Transverse colon (tissue), 4 donors: ENCODE data around the gene CDCA7. TPM values are rescaled to one million over a fixed set of nuclear protein-coding genes. Genes with fewer than 3 reads are reported as not detected.

Experiments
- DNase-seq: peaks from one replicate; pipeline ENCODE4 v3.0.0-alpha.2; 2019
- H3K27ac ChIP-seq, 4 donors: fragments of 200-600 bp; sonication (generic); 2 replicates each; pipeline ENCODE4 v1.5.1; 2016 to 2018; ENCODE audit warnings: inconsistent platforms in 4 of 4
- H3K27me3 ChIP-seq: fragments of 200-600 bp; sonication (generic); 2 replicates; pipeline ENCODE4 v1.5.1; 2017; ENCODE audit warnings: inconsistent platforms
- H3K36me3 ChIP-seq, 4 donors: fragments of 200-600 bp; sonication (generic); 2 replicates each; pipeline ENCODE4 v1.5.1; 2017 to 2019; ENCODE audit warnings: inconsistent platforms in 4 of 4
- H3K4me1 ChIP-seq, 4 donors: fragments of 200-600 bp; sonication (generic); 2 replicates each; pipeline ENCODE4 v1.5.1; 2017 to 2020; ENCODE audit warnings: inconsistent platforms in 4 of 4
- H3K4me3 ChIP-seq, 4 donors: fragments of 200-600 bp; sonication (generic); 1 replicate in 1 of 4; 2 replicates in 3 of 4; pipeline versions ENCODE4 v1.5.1 to v1.6.1; 2017 to 2019; ENCODE audit warnings: inconsistent platforms in 4 of 4
- H3K9me3 ChIP-seq, 2 donors: fragments of 200-600 bp; sonication (generic); 2 replicates each; pipeline ENCODE4 v1.5.1; 2017 to 2019; ENCODE audit warnings: inconsistent platforms in 2 of 2
- EP300 ChIP-seq: sonication (generic); formaldehyde crosslinking; IDR thresholded peaks from one replicate; pipeline ENCODE4 v1.6.1; 2017; ENCODE audit warnings: antibody characterized with exemption, low read depth
- POLR2A ChIP-seq: fragments of 450-650 bp; IDR thresholded peaks from one replicate; pipeline ENCODE4 v1.6.1; 2016; ENCODE audit warnings: antibody characterized with exemption, mild to moderate bottlenecking, moderate library complexity
- POLR2AphosphoS5 ChIP-seq, 3 donors: sonication (generic); formaldehyde crosslinking; IDR thresholded peaks; one replicate each; pipeline ENCODE4 v1.6.1; 2016; ENCODE audit warnings: antibody characterized with exemption in 3 of 3
- WGBS, 2 donors: methylation state at CpG; one replicate each; pipeline ENCODE4 v1.1.5; 2018; ENCODE audit warnings: low coverage in 1 of 2; 5-methylcytosine and 5-hydroxymethylcytosine counted together
- in situ Hi-C, 4 donors: fragments of 200-750 bp; cut with MboI; loops; one replicate each; pipeline versions ENCODE4 v1.15.0 to v1.15.1; 2017; ENCODE audit warnings: low sequenced_read_pairs in 3 of 4, low pct_ligation_motif_present in 1 of 4, low pct_unique_long_range_greater_than_20kb in 1 of 4
- intact Hi-C: fragments of 100-400 bp; cut with DNase I; formaldehyde crosslinking; loops from one replicate; pipeline ENCODE4 v1.15.1; 2023; ENCODE audit warnings: low total_unique reads
- total RNA-seq, 4 donors: library from RNA; depleted of rRNA; stranded (reverse); fragments of >200 nt; gene quantifications; one replicate each; pipeline ENCODE4 v1.1.0, GENCODE V29; 2016
- TF ChIP-seq, protein P1 (sequence below), 5 experiments: fragments of 200-600 bp in 3 of 5; fragments of 450-650 bp in 2 of 5; sonication (generic) in 3 of 5; IDR thresholded peaks; 1 replicate in 2 of 5; 2 replicates in 3 of 5; pipeline ENCODE4 v1.5.1; 2016 to 2017; ENCODE audit warnings: antibody characterized with exemption in 5 of 5, inconsistent platforms in 3 of 5, mild to moderate bottlenecking in 2 of 5, moderate library complexity in 1 of 5

Gene CDCA7
- total RNA-seq, 4 donors from 2014 or later, result 5.2 to 44.4 (median 11.8) TPM

DNA sequence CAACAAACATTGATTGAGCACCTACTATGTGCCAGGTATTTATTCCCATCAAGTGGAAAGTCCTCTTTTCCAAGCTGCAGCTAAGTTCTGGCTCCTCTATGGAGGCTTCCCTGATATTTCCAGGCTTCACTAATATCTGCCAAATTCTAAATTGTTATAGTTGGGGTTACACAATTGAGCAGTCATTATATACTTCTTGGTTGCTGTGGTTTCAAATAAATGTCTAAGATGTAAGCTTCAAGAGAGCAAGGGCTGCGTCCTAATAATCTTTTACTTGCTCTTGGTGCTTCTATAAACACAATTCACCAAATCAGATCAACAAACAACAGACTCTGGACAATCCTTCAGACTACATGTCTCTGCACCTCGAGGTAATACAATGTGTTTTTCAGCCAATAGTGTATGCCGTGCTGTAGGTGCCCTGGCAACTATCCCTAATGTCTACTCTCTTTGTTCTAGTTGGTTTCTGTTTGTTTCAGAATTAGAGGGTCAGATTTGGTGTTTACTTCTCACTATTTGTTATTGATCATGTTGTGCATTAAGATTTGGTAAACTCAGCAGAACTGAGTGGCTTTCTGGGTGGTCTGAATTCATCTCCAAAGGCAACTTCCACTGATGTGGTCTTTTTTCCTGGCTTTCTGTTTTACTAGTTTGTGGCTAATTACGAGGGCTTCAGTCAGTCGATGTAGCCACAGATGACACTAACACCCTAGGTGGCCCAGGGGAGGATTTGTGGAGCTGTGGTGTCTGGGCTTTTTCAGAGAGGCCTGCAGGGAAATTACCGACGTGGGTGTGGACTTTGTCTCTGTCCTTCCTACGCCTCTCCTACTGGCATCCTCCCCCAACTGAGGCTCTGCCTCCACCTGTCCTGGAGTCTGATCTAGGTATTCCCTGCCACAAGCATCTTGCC lies 50.4 kb downstream of the CDCA7 start:
- Histone ChIP-seq H3K27ac (no peak overlapping the region), H3K27me3 (peaks cover 38% of the 10 kb centered on the region), H3K4me3 (no peak overlapping the region), H3K4me1 (peaks cover 0 to 15% (median 2%) of the 10 kb centered on the region in 4 donors), H3K9me3 (no peaks in the 10 kb centered on the region), H3K36me3 (no peaks in the 10 kb centered on the region)
- no peak for DNase-seq
- in situ Hi-C loops (loop anchor here (5.0 to 25.0 kb wide), 4 partner anchors 657 to 940 kb away; partner anchors contain the start of gene SP9 (in 1 of the 4)), intact Hi-C loops (loop anchor here (5.0 to 10.0 kb wide), 3 partner anchors 37 to 1303 kb away; partner anchors contain the start of gene DLX2)
- TF ChIP-seq POLR2A (no peak), POLR2AphosphoS5 (IDR thresholded peaks at IDR 0.05) (no peak), EP300 (no peak)
- TF ChIP-seq, protein P1, sequence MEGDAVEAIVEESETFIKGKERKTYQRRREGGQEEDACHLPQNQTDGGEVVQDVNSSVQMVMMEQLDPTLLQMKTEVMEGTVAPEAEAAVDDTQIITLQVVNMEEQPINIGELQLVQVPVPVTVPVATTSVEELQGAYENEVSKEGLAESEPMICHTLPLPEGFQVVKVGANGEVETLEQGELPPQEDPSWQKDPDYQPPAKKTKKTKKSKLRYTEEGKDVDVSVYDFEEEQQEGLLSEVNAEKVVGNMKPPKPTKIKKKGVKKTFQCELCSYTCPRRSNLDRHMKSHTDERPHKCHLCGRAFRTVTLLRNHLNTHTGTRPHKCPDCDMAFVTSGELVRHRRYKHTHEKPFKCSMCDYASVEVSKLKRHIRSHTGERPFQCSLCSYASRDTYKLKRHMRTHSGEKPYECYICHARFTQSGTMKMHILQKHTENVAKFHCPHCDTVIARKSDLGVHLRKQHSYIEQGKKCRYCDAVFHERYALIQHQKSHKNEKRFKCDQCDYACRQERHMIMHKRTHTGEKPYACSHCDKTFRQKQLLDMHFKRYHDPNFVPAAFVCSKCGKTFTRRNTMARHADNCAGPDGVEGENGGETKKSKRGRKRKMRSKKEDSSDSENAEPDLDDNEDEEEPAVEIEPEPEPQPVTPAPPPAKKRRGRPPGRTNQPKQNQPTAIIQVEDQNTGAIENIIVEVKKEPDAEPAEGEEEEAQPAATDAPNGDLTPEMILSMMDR (IDR thresholded peaks at IDR 0.05), result no peak
- WGBS, 2 donors, result 53 to 56% methylated on average over 8 of the region's 8 CpGs

DNA sequence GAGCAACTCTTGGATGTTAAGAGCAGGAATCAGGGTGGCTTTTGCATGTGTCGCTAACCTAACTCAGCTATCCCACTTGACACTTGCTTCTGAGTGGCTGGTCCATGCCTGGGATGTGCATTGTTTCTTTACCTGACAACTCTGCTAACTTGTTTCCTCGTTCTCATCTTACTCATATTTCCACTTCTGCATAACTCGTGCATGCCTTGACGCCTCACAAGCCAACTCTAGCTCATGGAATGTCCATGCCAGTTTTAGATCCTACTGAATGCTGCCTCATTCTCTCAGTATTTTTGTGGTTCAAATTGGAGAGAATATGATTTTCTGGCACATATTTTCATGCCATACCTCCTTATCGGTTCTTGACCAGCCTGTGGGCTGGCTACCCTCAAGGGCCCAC lies 52.5 kb downstream of the CDCA7 start:
- in situ Hi-C loops, result loop anchor here (10.0 to 25.0 kb wide), 3 partner anchors 655 to 938 kb away; partner anchors contain the start of gene SP9 (in 1 of the 4)
- no peak for DNase-seq
- WGBS, 2 donors, result 79 to 88% methylated on average over 5 of the region's 5 CpGs

DNA sequence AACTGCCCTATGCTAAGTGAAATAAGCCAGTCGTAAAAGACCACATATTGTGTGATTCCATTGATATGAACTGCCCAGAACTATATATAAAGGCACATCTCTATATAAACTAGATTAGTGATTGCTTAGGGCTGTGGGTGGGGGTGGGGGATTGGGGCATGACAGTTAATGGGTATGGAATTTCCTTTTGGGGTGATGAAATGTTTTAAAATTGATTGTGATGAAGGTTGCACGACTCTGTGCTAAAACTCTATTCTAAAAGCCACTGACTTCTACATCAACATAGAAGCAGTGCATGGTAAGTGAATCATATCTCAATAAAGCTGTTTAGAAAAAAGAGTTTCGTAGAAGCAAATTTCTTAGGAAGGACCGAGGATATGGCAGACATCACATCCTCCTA lies 53.0 kb downstream of the CDCA7 start:
- 85 to 89% methylated on average over 3 to 4 of the region's 4 CpGs for WGBS, 2 donors
- Histone ChIP-seq H3K27ac (no peak overlapping the region), H3K27me3 (peaks cover 14% of the 10 kb centered on the region), H3K4me1 (peaks cover 0 to 2% (median under 1%) of the 10 kb centered on the region in 4 donors), H3K36me3 (no peaks in the 10 kb centered on the region), H3K9me3 (no peaks in the 10 kb centered on the region), H3K4me3 (no peak overlapping the region)
- intact Hi-C loops (loop anchor here (10.0 kb wide), 1 partner anchor 937 kb away; no protein-coding TSS in a partner anchor), in situ Hi-C loops (loop anchor here (10.0 to 25.0 kb wide), 3 partner anchors 655 to 937 kb away; partner anchors contain the start of gene SP9 (in 1 of the 4))
- no peak for DNase-seq
- no peak for TF ChIP-seq POLR2AphosphoS5 (IDR thresholded peaks at IDR 0.05)
- no peak for TF ChIP-seq POLR2A
- no peak for TF ChIP-seq EP300
- TF ChIP-seq, protein P1 (IDR thresholded peaks at IDR 0.05), result no peak

More for the DNA sequence above, 52.5 kb downstream of the CDCA7 start:
- intact Hi-C loops, result loop anchor here (10.0 kb wide), 1 partner anchor 938 kb away; no protein-coding TSS in a partner anchor
- H3K4me3 ChIP-seq, result no peak overlapping the region
- no peaks in the 10 kb centered on the region for H3K9me3 ChIP-seq
- no peak overlapping the region for H3K27ac ChIP-seq
- H3K36me3 ChIP-seq, result no peaks in the 10 kb centered on the region
- H3K4me1 ChIP-seq, result peaks cover 0 to 7% (median 2%) of the 10 kb centered on the region in 4 donors
- TF ChIP-seq POLR2AphosphoS5 (IDR thresholded peaks at IDR 0.05) (no peak), POLR2A (no peak), EP300 (no peak)
- peaks cover 18% of the 10 kb centered on the region for H3K27me3 ChIP-seq

DNA sequence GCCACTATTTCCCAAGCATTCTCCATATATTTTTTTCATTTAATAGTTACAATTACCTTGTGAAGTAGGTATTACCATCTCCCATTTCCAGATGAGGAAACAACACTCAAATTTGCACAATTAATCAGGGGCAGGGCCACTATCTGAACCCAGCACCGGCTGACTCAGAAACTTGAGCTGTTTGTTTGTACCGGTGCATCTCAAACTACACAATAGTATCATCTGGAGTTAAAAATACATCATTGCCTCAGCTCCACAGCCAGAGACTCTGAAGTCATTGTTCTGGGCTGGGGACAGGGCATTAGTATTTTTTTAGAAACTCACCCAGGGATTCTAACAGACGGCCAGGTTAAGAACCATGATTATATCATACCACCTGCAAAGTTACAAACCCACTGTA lies 55.9 kb downstream of the CDCA7 start:
- no peaks in the 10 kb centered on the region for H3K4me1 ChIP-seq
- no peaks in the 10 kb centered on the region for H3K36me3 ChIP-seq
- H3K4me3 ChIP-seq, result no peak overlapping the region
- H3K27me3 ChIP-seq, result no peaks in the 10 kb centered on the region
- intact Hi-C loops (no loop called here), in situ Hi-C loops (loop anchor here in 3 of 4 donors (25.0 kb wide), 2 partner anchors 652 to 927 kb away; partner anchors contain the start of gene SP9 (in 1 of the 3))
- DNase-seq, result no peak
- 71% methylated on average over 3 of the region's 3 CpGs; no CpG with 5 or more reads in 1 of the 2 donors for WGBS, 2 donors
- no peak for TF ChIP-seq POLR2A
- no peaks in the 10 kb centered on the region for H3K9me3 ChIP-seq
- no peak overlapping the region for H3K27ac ChIP-seq

DNA sequence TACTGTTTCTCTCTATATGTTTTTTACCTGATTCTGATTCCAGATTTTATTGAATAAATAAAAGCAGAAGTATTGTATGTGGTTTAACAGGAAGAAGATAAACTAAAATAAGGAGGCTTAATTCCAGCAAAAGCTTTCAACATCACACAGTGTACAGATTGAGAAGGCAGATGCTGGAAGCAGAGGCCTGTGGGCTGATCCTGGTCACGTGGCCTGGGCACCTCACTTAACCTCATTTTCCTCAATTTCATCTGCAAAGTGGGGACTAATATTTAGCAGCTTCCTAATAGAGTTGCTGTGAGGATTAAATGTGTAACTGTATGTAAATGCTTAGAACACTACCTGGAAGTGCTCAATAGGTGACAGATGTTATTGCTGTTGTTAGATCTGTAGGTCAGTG lies 58.0 kb downstream of the CDCA7 start:
- 33 to 36% methylated on average over 1 of the region's 1 CpG for WGBS, 2 donors
- Histone ChIP-seq H3K27me3 (no peaks in the 10 kb centered on the region), H3K9me3 (no peaks in the 10 kb centered on the region), H3K4me3 (no peak overlapping the region), H3K27ac (no peak overlapping the region), H3K36me3 (no peaks in the 10 kb centered on the region), H3K4me1 (no peaks in the 10 kb centered on the region)
- no peak for TF ChIP-seq POLR2AphosphoS5 (IDR thresholded peaks at IDR 0.05)
- TF ChIP-seq, protein P1 (IDR thresholded peaks at IDR 0.05), result no peak
- TF ChIP-seq POLR2A, result no peak
- no peak for TF ChIP-seq EP300
- intact Hi-C loops, result no loop called here
- in situ Hi-C loops, result loop anchor here in 3 of 4 donors (25.0 kb wide), 2 partner anchors 650 to 925 kb away; partner anchors contain the start of gene SP9 (in 1 of the 3)
- no peak for DNase-seq
